CD4-positive, alpha-beta T cell treated with Interleukin-17A for 1 hour (primary cell): Measurements from ENCODE around the gene EPHB6.

ENCODE experiments used
- DNase-seq: peaks from one replicate; pipeline ENCODE4 v3.0.0-alpha.2; 2020

Gene EPHB6

GRCh38 chr7:142833174-142834048, 21.5 kb upstream of the EPHB6 start:
- DNase-seq, result no peak

- peak; percentile 40 for DNase-seq
These were observed 19.4 kb upstream of the EPHB6 start for GRCh38 chr7:142835487-142835886.

GRCh38 chr7:142836426-142836825, 18.4 kb upstream of the EPHB6 start:
- no peak for DNase-seq

GRCh38 chr7:142838461-142839213, 16.2 kb upstream of the EPHB6 start:
- no peak for DNase-seq

GRCh38 chr7:142842251-142842766, 12.6 kb upstream of the EPHB6 start:
- DNase-seq, result no peak

GRCh38 chr7:142847353-142847752, 7.5 kb upstream of the EPHB6 start:
- no peak for DNase-seq

- DNase-seq, result no peak
These were observed 3.6 kb upstream of the EPHB6 start for GRCh38 chr7:142851269-142851668.

- no peak for DNase-seq
These were observed 3.0 kb upstream of the EPHB6 start for GRCh38 chr7:142851919-142852318.

- DNase-seq, result peak; percentile 67
These were observed 1.0 kb upstream of the EPHB6 start for GRCh38 chr7:142853739-142854371.

GRCh38 chr7:142855114-142855743, 353 bp downstream of the EPHB6 start:
- no peak for DNase-seq

GRCh38 chr7:142855756-142856564, 1.1 kb downstream of the EPHB6 start:
- no peak for DNase-seq

- no peak for DNase-seq
These were observed 1.8 kb downstream of the EPHB6 start for GRCh38 chr7:142856565-142857245.

GRCh38 chr7:142857625-142858024, 2.7 kb downstream of the EPHB6 start:
- DNase-seq, result no peak

GRCh38 chr7:142859411-142859810, 4.5 kb downstream of the EPHB6 start:
- no peak for DNase-seq

GRCh38 chr7:142859829-142860228, 5.0 kb downstream of the EPHB6 start:
- no peak for DNase-seq

GRCh38 chr7:142860968-142861367, 6.1 kb downstream of the EPHB6 start:
- DNase-seq, result no peak

GRCh38 chr7:142862351-142862750, 7.5 kb downstream of the EPHB6 start:
- no peak for DNase-seq

GRCh38 chr7:142862786-142863400, 8.0 kb downstream of the EPHB6 start:
- no peak for DNase-seq

- no peak for DNase-seq
These were observed 9.2 kb downstream of the EPHB6 start for GRCh38 chr7:142863891-142864685.
